Mammary epithelial cell (primary cell): ENCODE results near the gene MTRFR.

ENCODE experiments used
- CTCF ChIP-seq, 2 donors: IDR thresholded peaks in 1 of 2; conservative IDR thresholded peaks in 1 of 2; 2 replicates each; pipeline ENCODE4 v1.5.1; 2011 to 2012; ENCODE audit warnings: inconsistent platforms in 2 of 2, low read length in 2 of 2, mild to moderate bottlenecking in 2 of 2, control low read depth in 1 of 2, low read depth in 1 of 2; ENCODE audit not compliant: insufficient read depth in 1 of 2; ENCODE audit errors: extremely low read depth in 1 of 2
- EZH2 ChIP-seq: IDR thresholded peaks from 2 replicates; pipeline ENCODE4 v1.6.1; 2012; ENCODE audit warnings: low read length, inconsistent platforms, borderline replicate concordance

- TF ChIP-seq EZH2 (no peak), CTCF (conservative IDR thresholded peaks at IDR 0.05 in 1 of 2, IDR thresholded peaks at IDR 0.05 in 1 of 2; ENCODE audit: extremely low read depth in 1 of 2, insufficient read depth in 1 of 2, low read depth in 1 of 2, low read length in 2 of 2) (no peak)
Observed at GRCh38 chr12:123245678-123246077, 12.4 kb downstream of the MTRFR start.
